ENCODE data around the gene TSBP1.

The TSBP1 gene, protein sequence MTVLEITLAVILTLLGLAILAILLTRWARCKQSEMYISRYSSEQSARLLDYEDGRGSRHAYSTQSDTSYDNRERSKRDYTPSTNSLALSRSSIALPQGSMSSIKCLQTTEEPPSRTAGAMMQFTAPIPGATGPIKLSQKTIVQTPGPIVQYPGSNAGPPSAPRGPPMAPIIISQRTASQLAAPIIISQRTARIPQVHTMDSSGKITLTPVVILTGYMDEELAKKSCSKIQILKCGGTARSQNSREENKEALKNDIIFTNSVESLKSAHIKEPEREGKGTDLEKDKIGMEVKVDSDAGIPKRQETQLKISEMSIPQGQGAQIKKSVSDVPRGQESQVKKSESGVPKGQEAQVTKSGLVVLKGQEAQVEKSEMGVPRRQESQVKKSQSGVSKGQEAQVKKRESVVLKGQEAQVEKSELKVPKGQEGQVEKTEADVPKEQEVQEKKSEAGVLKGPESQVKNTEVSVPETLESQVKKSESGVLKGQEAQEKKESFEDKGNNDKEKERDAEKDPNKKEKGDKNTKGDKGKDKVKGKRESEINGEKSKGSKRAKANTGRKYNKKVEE

DNA sequence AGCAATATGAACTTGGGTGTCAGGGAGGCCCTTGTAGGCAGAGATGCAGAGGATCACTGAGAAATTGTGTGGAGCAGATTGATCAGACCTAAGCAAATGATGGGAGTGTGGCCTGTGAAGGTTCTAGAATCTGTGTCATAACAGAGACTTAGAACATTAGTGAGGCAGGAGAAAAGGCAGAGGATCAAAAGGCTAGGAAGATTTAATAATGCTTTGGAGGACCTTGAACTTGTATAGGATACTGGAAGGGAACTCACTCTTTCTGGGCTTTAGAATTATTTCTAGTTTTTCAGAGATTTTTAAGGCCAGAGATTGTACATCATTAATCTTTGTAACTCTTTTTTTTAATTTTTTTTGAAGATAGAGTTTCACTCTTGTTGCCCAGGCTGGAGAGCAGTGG, at the start of gene TSBP1:
Gene TSBP1, minus strand, starts transcription at position 101 of the 400 bp plus-strand sequence. CDS start 197 bp downstream, outside the sequence.
- H3K4me1 ChIP-seq (ENCODE audit: control insufficient read depth in 1 of 2, insufficient read depth in 2 of 2, low read length in 2 of 2) = peaks cover 13 to 18% of the 10 kb centered on the region in 2 donors
- no peak within 1 kb of the TSS for H3K9ac ChIP-seq (ENCODE audit: low read depth in 1 of 2, low read length in 2 of 2)
- H3K36me3 ChIP-seq (ENCODE audit: control insufficient read depth in 1 of 2, insufficient read depth in 2 of 2, low read length in 2 of 2) = no peaks in the 10 kb centered on the region
- H3K4me3 ChIP-seq (ENCODE audit: low read depth in 1 of 2, low read length in 2 of 2) = no peak within 1 kb of the TSS
- H3K27ac ChIP-seq (ENCODE audit: low read depth, low read length) = no peak within 1 kb of the TSS
- no peaks in the 10 kb centered on the region for H3K27me3 ChIP-seq (ENCODE audit: control insufficient read depth in 1 of 2, insufficient read depth in 2 of 2, low read length in 2 of 2)
- no peaks in the 10 kb centered on the region for H3K9me3 ChIP-seq (ENCODE audit: control insufficient read depth in 1 of 2, low read length in 2 of 2)

DNA sequence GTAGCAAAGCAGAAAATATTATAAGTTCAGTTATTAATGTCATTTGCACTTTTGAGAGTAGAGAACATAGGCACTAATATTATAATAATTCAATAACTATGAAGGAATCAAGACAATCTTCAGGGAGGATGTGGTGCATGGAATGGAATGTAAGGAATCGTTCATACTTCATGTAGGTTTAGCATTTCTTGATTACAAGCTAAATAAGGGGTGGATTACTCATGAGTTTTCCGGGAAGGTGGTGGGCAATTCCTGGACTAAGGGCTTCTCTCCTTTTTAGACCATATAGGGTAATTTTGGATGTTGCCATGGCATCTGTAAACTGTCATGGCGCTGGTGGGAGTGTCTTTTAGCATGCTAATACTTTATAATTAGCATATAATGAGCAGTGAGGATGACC, 44.3 kb upstream of the TSBP1 start:
- Histone ChIP-seq H3K27me3 (ENCODE audit: control insufficient read depth in 1 of 2, insufficient read depth in 2 of 2, low read length in 2 of 2) (peaks cover 11 to 31% of the 10 kb centered on the region in 2 donors), H3K36me3 (ENCODE audit: control insufficient read depth in 1 of 2, insufficient read depth in 2 of 2, low read length in 2 of 2) (no peaks in the 10 kb centered on the region), H3K4me3 (ENCODE audit: low read depth in 1 of 2, low read length in 2 of 2) (no peak overlapping the region), H3K9ac (ENCODE audit: low read depth in 1 of 2, low read length in 2 of 2) (no peak overlapping the region), H3K27ac (ENCODE audit: low read depth, low read length) (no peak overlapping the region), H3K4me1 (ENCODE audit: control insufficient read depth in 1 of 2, insufficient read depth in 2 of 2, low read length in 2 of 2) (peaks cover 20% of the 10 kb centered on the region in 2 donors), H3K9me3 (ENCODE audit: control insufficient read depth in 1 of 2, low read length in 2 of 2) (no peaks in the 10 kb centered on the region)

DNA sequence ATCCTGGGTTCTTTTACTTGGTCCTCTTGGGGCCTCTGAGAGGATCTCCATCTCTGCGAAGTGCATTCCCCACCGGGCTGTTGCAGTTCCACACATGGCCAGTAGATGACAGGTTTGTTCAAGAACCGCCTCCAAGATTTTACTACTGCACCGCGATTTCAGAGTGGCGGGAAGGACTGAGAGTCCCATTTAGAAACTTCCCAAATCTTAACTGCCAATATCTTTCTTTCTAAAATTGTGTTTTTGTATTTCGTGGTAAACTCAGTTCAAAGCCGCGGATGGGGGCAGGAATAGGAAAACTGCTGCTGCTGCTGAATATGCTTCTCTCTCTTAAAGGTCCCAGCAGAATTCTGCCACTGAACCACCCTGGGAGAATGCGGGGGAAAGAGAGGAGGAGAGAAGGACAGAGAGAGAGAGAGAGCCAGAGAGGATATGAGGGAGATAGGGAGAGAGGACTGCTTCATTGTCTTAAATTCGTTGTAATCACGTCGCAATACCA, 43.9 kb upstream of the TSBP1 start:
- H3K27me3 ChIP-seq (ENCODE audit: control insufficient read depth in 1 of 2, insufficient read depth in 2 of 2, low read length in 2 of 2) = peaks cover 8 to 27% of the 10 kb centered on the region in 2 donors
- peaks cover 21 to 22% of the 10 kb centered on the region in 2 donors for H3K4me1 ChIP-seq (ENCODE audit: control insufficient read depth in 1 of 2, insufficient read depth in 2 of 2, low read length in 2 of 2)
- no peak overlapping the region for H3K27ac ChIP-seq (ENCODE audit: low read depth, low read length)
- H3K9ac ChIP-seq (ENCODE audit: low read depth in 1 of 2, low read length in 2 of 2) = no peak overlapping the region
- no peaks in the 10 kb centered on the region for H3K36me3 ChIP-seq (ENCODE audit: control insufficient read depth in 1 of 2, insufficient read depth in 2 of 2, low read length in 2 of 2)
- H3K4me3 ChIP-seq (ENCODE audit: low read depth in 1 of 2, low read length in 2 of 2) = peak overlapping the region in 1 of 2 donors; percentile 25
- H3K9me3 ChIP-seq (ENCODE audit: control insufficient read depth in 1 of 2, low read length in 2 of 2) = no peaks in the 10 kb centered on the region

DNA sequence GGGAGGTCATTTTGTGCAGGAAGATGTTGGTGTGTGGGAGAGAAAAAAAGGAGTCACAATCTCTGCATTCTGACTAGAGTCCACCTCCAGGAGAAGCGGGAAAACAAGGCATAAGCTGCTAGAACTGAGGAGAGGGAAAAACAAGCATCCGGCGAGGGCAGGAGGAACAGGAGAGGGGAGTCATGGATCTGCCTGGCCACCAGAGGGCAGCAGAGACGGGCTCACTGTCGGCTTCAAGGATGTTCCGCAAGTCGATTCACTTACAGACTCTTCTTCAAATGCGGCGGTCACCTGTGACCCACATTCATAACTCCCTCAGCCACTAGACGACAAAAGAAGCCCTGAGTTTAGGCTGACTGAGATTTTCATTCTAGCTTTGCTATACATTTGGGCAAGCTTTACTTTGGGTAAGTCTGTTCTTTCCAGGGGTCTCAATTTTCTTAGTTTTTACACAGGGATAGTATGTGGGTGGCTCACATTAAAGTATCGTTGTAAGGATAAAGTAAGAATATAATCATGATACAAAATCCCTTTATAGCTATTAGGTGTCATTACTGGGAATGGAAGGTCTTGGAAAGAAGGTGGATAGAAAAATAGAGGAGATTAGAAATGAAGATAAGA, 41.8 kb upstream of the TSBP1 start:
- H3K36me3 ChIP-seq (ENCODE audit: control insufficient read depth in 1 of 2, insufficient read depth in 2 of 2, low read length in 2 of 2) = no peaks in the 10 kb centered on the region
- no peaks in the 10 kb centered on the region for H3K9me3 ChIP-seq (ENCODE audit: control insufficient read depth in 1 of 2, low read length in 2 of 2)
- H3K27me3 ChIP-seq (ENCODE audit: control insufficient read depth in 1 of 2, insufficient read depth in 2 of 2, low read length in 2 of 2) = peaks cover 8 to 20% of the 10 kb centered on the region in 2 donors
- peaks cover 21 to 22% of the 10 kb centered on the region in 2 donors for H3K4me1 ChIP-seq (ENCODE audit: control insufficient read depth in 1 of 2, insufficient read depth in 2 of 2, low read length in 2 of 2)
- no peak overlapping the region for H3K4me3 ChIP-seq (ENCODE audit: low read depth in 1 of 2, low read length in 2 of 2)
- H3K9ac ChIP-seq (ENCODE audit: low read depth in 1 of 2, low read length in 2 of 2) = no peak overlapping the region
- no peak overlapping the region for H3K27ac ChIP-seq (ENCODE audit: low read depth, low read length)

DNA sequence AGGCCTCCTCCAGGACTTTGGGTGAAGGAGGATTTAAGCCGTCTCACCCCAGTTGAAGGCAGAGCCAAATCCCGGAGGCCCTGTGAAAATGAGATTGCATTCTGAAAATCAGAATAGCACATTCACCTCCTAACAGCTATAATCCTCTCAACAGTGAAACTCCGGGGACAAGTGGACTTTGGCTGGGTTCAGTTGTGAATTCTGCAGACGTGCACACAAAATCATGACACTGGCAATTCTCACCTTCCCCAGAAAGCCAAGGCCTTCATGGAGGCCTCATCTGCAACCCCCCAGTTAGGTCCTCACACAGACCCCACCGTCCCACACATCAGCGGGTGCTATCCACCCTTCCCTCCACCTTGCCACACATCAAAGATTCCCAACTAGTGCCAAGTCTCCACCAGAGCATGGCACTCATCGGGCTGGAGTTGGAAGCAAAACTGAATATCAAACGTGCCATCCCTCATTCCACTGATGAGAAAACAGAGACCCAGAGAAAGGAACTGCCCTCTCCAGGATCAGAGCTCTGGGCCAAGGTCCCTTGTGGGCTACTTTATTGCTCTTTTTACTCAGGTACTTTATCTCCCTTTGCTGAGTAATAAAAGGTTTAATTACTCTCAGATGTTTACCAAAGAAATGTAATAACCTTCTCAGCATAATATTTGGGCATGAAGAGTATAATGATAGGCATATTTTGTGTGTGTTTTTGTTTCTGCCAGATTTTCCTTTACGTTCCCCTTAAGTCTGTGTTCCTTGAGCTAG, 40.0 kb upstream of the TSBP1 start:
- H3K36me3 ChIP-seq (ENCODE audit: control insufficient read depth in 1 of 2, insufficient read depth in 2 of 2, low read length in 2 of 2) = no peaks in the 10 kb centered on the region
- no peaks in the 10 kb centered on the region for H3K9me3 ChIP-seq (ENCODE audit: control insufficient read depth in 1 of 2, low read length in 2 of 2)
- peak overlapping the region; percentile 15 to 28 for H3K9ac ChIP-seq (ENCODE audit: low read depth in 1 of 2, low read length in 2 of 2)
- peak overlapping the region; percentile 55 to 56 for H3K4me3 ChIP-seq (ENCODE audit: low read depth in 1 of 2, low read length in 2 of 2)
- H3K4me1 ChIP-seq (ENCODE audit: control insufficient read depth in 1 of 2, insufficient read depth in 2 of 2, low read length in 2 of 2) = peaks cover 33 to 36% of the 10 kb centered on the region in 2 donors
- peaks cover 8 to 17% of the 10 kb centered on the region in 2 donors for H3K27me3 ChIP-seq (ENCODE audit: control insufficient read depth in 1 of 2, insufficient read depth in 2 of 2, low read length in 2 of 2)
- H3K27ac ChIP-seq (ENCODE audit: low read depth, low read length) = peak overlapping the region; percentile 45

DNA sequence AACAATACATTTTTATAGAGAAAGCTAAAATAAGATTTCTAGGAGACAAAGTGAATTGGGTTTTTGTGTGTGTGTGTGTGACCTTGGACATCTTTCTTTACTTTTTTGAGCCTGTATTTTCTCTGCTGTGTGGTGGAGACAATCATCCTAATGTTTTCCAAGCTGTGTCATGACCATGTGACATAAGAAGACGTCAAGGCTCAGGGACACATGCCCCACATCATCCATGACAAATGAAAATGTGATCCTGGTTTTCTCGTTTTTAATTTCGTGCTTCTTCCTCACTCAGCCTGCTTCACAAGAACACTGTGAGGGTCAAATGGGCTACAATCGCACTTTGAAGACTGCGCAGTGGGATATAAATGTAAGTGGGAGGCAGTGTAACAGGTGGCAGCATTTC, 39.2 kb upstream of the TSBP1 start:
- Histone ChIP-seq H3K36me3 (ENCODE audit: control insufficient read depth in 1 of 2, insufficient read depth in 2 of 2, low read length in 2 of 2) (no peaks in the 10 kb centered on the region), H3K9me3 (ENCODE audit: control insufficient read depth in 1 of 2, low read length in 2 of 2) (no peaks in the 10 kb centered on the region), H3K9ac (ENCODE audit: low read depth in 1 of 2, low read length in 2 of 2) (no peak overlapping the region), H3K27me3 (ENCODE audit: control insufficient read depth in 1 of 2, insufficient read depth in 2 of 2, low read length in 2 of 2) (peaks cover 2 to 14% of the 10 kb centered on the region in 2 donors), H3K27ac (ENCODE audit: low read depth, low read length) (no peak overlapping the region), H3K4me1 (ENCODE audit: control insufficient read depth in 1 of 2, insufficient read depth in 2 of 2, low read length in 2 of 2) (peaks cover 35 to 36% of the 10 kb centered on the region in 2 donors), H3K4me3 (ENCODE audit: low read depth in 1 of 2, low read length in 2 of 2) (peak overlapping the region; percentile 55 to 56)

DNA sequence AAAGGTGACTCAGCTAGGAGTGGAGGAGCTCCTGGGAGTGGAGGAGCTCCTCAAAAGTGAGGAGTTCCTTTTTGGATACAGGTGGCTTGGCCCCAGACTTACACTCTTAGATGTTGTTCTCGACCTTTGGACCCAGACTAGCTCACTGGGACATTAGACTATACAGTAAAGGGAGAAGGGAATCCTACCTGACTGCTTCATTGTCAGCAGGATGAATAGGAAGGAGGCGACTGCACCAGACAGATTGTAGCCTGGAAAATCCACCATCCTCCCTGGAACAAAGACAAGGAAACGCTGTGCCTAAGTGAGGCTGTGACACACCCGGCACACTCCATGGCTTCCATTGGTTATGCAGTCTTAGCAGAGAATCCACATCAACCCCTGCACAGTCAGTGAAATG, 35.2 kb upstream of the TSBP1 start, which contains the start of gene BTNL2:
Gene BTNL2, minus strand, starts transcription at position 325 of the 400 bp plus-strand sequence. Its CDS starts 58 bp downstream, at position 267.
- no peak within 1 kb of the TSS for H3K4me3 ChIP-seq (ENCODE audit: low read depth in 1 of 2, low read length in 2 of 2)
- H3K9ac ChIP-seq (ENCODE audit: low read depth in 1 of 2, low read length in 2 of 2) = no peak within 1 kb of the TSS
- peaks cover 6 to 7% of the 10 kb centered on the region in 2 donors for H3K27me3 ChIP-seq (ENCODE audit: control insufficient read depth in 1 of 2, insufficient read depth in 2 of 2, low read length in 2 of 2)
- no peaks in the 10 kb centered on the region for H3K9me3 ChIP-seq (ENCODE audit: control insufficient read depth in 1 of 2, low read length in 2 of 2)
- peaks cover 23% of the 10 kb centered on the region in 2 donors for H3K4me1 ChIP-seq (ENCODE audit: control insufficient read depth in 1 of 2, insufficient read depth in 2 of 2, low read length in 2 of 2)
- H3K27ac ChIP-seq (ENCODE audit: low read depth, low read length) = no peak within 1 kb of the TSS
- H3K36me3 ChIP-seq (ENCODE audit: control insufficient read depth in 1 of 2, insufficient read depth in 2 of 2, low read length in 2 of 2) = no peaks in the 10 kb centered on the region

DNA sequence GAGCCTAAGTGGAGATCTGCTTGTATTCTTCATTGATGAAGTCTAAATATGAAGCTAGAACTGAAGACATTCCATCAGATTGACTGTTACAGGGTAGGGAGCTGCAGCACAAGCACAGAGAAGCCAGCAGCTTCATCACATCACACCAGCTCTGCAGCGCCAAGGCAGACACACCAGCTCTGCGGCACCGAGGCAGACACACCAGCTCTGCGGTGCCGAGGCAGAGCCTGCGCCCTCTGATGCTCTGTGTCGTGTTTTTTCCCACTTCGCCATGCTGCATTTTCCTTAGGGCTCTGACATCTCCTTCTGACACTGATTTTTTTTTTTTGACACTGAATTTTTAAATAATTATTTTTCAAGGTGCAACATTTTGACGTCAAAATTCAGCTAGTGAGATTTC, 34.5 kb upstream of the TSBP1 start:
- H3K9ac ChIP-seq (ENCODE audit: low read depth in 1 of 2, low read length in 2 of 2) = no peak overlapping the region
- no peak overlapping the region for H3K27ac ChIP-seq (ENCODE audit: low read depth, low read length)
- H3K4me1 ChIP-seq (ENCODE audit: control insufficient read depth in 1 of 2, insufficient read depth in 2 of 2, low read length in 2 of 2) = peaks cover 16 to 17% of the 10 kb centered on the region in 2 donors
- no peaks in the 10 kb centered on the region for H3K36me3 ChIP-seq (ENCODE audit: control insufficient read depth in 1 of 2, insufficient read depth in 2 of 2, low read length in 2 of 2)
- H3K4me3 ChIP-seq (ENCODE audit: low read depth in 1 of 2, low read length in 2 of 2) = no peak overlapping the region
- H3K27me3 ChIP-seq (ENCODE audit: control insufficient read depth in 1 of 2, insufficient read depth in 2 of 2, low read length in 2 of 2) = peaks cover 6 to 7% of the 10 kb centered on the region in 2 donors
- no peaks in the 10 kb centered on the region for H3K9me3 ChIP-seq (ENCODE audit: control insufficient read depth in 1 of 2, low read length in 2 of 2)

DNA sequence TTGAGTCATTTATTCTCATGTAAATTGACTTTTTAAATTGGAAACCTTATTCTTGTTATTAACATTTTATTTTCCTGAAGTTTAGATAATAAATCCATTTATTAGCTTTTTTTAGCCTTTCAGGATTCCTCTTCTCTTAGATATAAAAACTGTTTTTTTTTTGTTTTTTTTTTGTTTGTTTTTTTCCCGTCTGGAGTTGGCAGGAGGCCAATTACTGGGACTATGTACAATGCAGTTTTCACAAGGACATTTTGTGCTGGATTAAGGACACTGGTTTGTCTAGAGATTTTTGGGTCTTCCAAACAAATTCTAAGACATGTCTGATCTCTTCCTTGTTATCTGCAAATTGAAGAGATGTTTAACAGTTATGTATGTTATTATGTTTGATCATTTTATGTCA, 34.0 kb upstream of the TSBP1 start:
- Histone ChIP-seq H3K27ac (ENCODE audit: low read depth, low read length) (no peak overlapping the region), H3K4me1 (ENCODE audit: control insufficient read depth in 1 of 2, insufficient read depth in 2 of 2, low read length in 2 of 2) (peaks cover 14% of the 10 kb centered on the region in 2 donors), H3K9ac (ENCODE audit: low read depth in 1 of 2, low read length in 2 of 2) (no peak overlapping the region), H3K27me3 (ENCODE audit: control insufficient read depth in 1 of 2, insufficient read depth in 2 of 2, low read length in 2 of 2) (peaks cover 6 to 7% of the 10 kb centered on the region in 2 donors), H3K9me3 (ENCODE audit: control insufficient read depth in 1 of 2, low read length in 2 of 2) (no peaks in the 10 kb centered on the region), H3K4me3 (ENCODE audit: low read depth in 1 of 2, low read length in 2 of 2) (no peak overlapping the region), H3K36me3 (ENCODE audit: control insufficient read depth in 1 of 2, insufficient read depth in 2 of 2, low read length in 2 of 2) (no peaks in the 10 kb centered on the region)

Data from duodenal mucosa (tissue), 2 donors.